Stimulated activated CD4-positive, alpha-beta T cell treated with anti-CD3 and anti-CD28 coated beads, Interleukin-2, amount 100 ng/mL, for 48 hours (primary cell): ENCODE measurements around the gene SECISBP2L.

ENCODE experiments used
- DNase-seq, 2 donors: peaks; one replicate each; pipeline ENCODE4 v3.0.0-alpha.2; 2020

The SECISBP2L gene

DNA sequence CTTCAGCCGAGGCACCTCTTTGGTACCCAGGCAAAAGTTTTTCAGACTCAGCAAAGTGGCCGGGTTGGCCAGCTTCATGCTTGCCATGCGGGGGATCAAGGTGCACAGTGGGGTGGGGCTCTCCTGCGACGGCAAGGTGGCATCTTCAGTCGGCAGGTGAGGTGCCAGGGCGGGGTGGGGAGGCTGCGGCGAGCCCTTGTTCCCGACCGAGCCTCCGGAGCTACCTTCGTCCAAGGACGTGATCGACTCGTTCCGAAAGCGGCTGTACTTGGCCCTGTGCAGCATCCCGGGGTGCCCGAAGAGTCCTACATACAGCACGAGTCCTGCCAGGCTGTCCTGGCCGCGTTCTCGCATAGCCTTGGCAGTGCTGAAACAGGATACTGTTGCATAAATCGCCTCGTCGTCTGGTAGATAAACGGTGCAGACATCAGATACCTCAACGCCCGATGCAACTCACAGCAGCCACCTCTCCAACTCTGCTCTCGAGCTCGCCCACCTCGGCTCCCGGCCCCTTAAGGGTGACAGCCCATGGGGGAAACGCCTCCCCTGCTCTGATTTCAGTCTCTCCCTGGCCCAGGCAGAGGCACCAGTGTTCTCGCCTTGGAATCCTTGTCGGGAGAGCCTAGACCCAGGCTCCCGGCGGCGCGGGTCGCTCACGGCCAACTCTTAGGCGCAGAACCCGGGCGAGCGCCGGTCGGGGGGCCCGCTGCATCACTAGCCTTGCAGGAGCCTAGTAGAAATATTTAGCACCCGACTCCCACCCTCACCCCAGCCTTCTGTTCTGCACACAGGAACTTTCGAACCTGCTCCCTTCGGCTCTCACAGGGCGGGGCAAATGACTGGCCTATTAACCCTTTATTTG is 83.4 kb downstream of the SECISBP2L start:
- DNase-seq, result no peak

DNA sequence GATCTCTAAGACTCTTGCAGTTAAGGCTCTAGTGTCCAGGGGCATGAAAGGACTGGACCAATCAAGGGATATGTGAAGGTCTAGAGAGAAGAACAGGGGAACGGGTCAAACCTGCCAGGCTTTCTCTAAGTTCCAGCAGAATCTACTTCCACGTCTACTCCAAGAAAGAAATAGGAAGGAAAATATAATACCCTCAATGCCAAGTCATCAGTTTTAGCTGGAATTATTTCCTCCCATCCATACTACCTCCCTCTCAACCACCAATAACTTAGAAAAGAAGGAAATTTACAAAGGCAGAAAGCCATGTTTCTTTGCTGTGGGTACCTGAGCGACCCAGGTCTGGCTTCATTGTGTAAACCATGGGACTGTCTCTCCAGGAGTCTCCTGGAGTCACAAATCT is 90.3 kb downstream of the SECISBP2L start:
- DNase-seq, result no peak

DNA sequence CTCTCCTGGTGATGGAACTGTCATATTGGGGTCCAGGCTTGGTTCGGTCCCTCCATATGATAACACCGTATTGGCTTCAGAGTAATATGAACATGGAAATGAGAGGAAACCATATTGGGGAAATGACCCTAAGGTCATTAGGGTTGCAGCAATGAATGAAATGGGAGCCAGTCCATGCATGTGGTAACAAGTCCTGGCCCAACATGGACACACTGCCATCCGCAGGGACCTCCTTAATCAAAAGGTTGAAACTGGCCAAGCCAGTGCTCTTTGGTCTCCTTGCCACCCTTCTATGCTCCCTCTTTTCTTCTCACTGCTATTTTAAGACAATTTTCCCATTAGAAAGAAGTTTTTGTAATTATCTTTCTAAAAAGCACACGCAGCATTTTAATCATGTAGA is 90.9 kb downstream of the SECISBP2L start:
- DNase-seq, result no peak

DNA sequence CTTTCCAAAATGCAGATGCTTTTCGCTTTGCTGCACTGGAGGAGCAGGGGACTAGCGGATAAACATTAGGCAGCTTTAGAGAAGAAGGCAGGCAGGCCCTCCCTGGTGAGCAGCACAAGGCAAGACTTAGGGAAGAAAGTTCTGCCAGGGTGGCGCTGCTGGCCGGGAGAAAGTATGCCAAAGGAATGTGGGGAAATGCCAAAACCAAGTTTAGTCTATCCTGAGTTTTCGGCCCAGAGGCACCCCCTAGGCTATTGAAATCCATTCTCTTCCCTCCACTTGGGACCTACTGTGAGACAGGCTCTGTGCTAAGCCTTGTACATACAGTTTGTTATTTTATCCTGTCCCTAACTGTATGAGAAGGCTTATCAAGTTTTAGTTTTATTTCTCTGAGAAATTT is 91.7 kb downstream of the SECISBP2L start:
- DNase-seq, result no peak

DNA sequence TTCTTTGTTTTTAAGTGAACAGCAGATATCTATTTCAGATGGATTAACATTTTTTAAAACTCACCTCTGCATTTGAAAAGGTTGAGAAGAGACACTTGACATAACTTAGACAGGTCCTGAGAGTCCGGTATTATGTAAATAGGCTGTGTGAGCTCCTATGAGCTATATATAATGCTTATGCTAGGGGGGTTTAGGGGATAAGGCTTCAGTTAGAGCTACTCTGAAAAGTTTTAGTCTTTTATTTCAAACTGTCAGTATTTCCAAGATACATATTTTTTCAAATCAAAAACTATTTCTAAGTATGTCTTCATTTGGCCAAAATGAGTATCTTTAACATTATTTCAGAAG is 99.4 kb downstream of the SECISBP2L start:
- no peak for DNase-seq

DNA sequence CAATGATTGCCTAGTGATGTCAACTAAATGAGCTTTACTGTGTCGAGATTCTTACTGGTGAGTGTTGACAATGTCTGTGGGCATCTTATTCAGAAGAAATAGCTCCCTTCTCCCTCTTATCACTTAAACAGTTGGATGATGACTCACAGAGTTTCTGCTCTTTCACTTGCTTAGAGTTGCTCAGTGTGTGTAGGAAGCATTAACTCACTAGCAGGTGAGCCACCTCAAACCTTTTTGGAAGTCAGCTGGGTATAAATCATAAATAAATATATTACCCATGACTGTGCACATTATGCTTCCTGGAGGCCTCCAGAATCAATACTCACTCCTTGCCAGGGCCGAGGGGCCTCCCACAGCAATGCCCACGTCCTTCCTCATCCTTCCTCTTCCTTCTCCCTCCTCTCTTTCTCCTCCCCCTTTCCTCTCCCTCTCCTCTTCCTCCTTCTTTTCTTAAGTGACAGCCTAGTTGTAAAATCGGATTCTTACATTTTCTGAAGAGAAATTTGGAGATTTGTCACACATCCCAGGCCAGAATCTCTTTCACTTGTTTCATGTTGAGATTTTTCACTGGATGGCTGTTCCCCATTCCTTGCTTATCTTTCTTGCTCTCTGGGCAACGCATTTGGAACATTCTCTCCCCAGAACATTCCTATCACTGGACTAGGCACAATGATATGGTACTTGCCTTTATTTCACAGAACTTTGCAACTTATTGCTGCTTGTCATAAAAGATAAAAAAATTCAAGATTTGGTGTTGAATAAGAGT is 100.0 kb downstream of the SECISBP2L start:
- DNase-seq, result no peak

DNA sequence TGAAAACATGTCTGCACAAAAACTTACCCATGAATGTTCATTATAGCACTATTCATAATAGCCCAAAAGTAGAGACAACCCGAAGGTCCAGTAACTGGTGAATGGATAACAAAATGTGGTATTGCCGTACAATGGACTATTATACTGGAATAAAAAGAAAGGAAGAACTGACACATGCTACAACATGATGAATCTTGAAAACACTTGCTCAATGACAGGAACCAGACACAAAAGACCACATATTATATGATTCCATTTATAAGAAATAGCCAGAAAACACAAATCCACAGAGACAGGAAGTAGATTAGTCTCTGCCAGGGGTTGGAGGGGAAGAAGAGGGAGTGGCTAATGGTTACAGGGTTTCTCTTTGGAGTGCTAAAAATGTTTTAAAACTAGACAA is 100.9 kb downstream of the SECISBP2L start:
- no peak for DNase-seq

DNA sequence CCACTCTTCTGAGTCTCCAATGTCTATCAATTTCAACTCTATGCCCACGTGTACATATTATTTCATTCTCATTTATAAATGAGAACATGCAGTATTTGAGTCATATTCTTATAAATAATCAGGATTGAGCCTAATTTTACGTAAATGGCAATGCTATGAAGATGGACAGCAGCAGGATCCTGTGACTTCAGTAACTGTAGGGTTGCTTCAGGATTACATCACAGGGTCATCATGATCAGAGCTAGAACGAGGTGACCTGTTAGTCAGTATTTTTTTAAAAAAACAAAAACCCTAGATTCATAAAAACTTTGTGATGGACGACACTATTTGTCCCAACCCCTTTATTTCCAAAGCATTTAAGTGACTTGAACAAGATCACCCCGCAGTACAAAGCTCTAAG is 104.3 kb downstream of the SECISBP2L start:
- no peak for DNase-seq

DNA sequence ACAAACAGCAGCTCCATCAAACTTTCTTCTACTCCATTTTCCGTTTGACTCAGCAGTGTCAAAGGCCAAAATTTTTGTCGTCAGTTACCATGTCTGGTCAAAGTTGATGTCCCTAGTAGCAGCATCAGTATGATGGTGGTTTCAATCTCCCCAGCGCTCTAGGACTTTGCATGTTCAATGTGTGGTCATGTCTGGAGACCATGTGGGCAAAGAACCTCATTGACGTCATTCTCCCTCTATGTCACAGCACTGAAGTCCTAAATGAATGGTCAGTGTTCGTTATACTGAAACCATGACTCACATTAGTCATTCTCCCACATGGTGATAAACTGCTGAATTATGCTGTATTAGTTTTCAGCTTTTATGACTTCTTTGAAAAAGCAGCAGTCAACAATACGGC is 105.7 kb downstream of the SECISBP2L start:
- DNase-seq, result no peak

DNA sequence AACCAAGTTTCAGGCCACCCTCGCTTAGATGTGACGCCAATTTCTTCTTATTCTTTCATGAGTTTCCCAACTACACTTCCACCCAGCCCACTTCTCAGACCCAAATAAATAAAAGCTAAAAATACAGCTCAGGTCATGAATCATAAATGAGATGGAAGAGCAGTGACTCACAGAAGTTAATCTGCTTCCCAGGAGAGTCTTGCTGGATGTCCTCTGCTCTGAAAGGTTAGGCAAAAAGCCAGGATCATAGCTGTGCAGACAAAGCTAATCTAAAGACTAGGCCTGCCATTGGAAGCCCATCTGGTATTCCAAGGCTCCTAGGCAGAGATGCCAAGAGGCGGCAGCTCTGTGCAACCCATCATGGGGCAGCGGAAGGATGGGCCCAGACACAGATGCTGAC is 106.6 kb downstream of the SECISBP2L start:
- DNase-seq, result no peak
